Body of pancreas (tissue), 4 donors: ENCODE data around the gene TP53I13. TPM values are rescaled to one million over a fixed set of nuclear protein-coding genes. Genes with fewer than 3 reads are reported as not detected.
"Not testable (repeated sequence)": the region's sequence is repeated elsewhere in the genome, so short reads cannot be mapped to it uniquely, and the experiment has no call there.

ENCODE experiments used
- ATAC-seq: fragments of 150-250 bp; one replicate; pipeline ENCODE4 v1.9.1; 2016
- DNase-seq, 4 donors: peaks; one replicate each; pipeline ENCODE4 v3.0.0-alpha.2; 2019
- H3K27ac ChIP-seq, 4 donors: fragments of 200-600 bp; sonication (generic); 1 replicate in 3 of 4; 2 replicates in 1 of 4; pipeline versions ENCODE4 v1.5.1 to v1.6.1; 2016 to 2019; ENCODE audit warnings: mild to moderate bottlenecking in 1 of 4, mixed read lengths in 1 of 4, moderate library complexity in 1 of 4
- H3K27me3 ChIP-seq, 2 donors: fragments of 200-600 bp; sonication (generic); one replicate each; pipeline ENCODE4 v1.6.0; 2016; ENCODE audit warnings: mild to moderate bottlenecking in 1 of 2
- H3K36me3 ChIP-seq, 2 donors: fragments of 200-600 bp; sonication (generic); replicated peaks in 1 of 2; 2 replicates each; pipeline ENCODE4 v1.5.1; 2016; ENCODE audit warnings: low read depth in 2 of 2; ENCODE audit not compliant: insufficient read depth in 1 of 2
- H3K4me1 ChIP-seq: fragments of 200-600 bp; sonication (generic); one replicate; pipeline ENCODE4 v1.6.0; 2016
- H3K4me3 ChIP-seq, 2 donors: fragments of 200-600 bp; sonication (generic); 1 replicate in 1 of 2; 2 replicates in 1 of 2; pipeline ENCODE4 v1.5.1; 2016 to 2019
- H3K9me3 ChIP-seq, 3 donors: fragments of 200-600 bp; sonication (generic); 1 replicate in 2 of 3; 2 replicates in 1 of 3; pipeline ENCODE4 v1.5.1; 2016
- CTCF ChIP-seq, 7 experiments: fragments of 450-650 bp in 4 of 7; fragments of 200-600 bp in 3 of 7; sonication (generic) in 3 of 7; IDR thresholded peaks; one replicate each; pipeline ENCODE4 v1.5.1; 2016 to 2019; ENCODE audit warnings: antibody characterized with exemption in 7 of 7
- POLR2A ChIP-seq, 3 donors: fragments of 450-650 bp; IDR thresholded peaks; one replicate each; pipeline ENCODE4 v1.6.1; 2016; ENCODE audit warnings: antibody characterized with exemption in 3 of 3, mild to moderate bottlenecking in 2 of 3
- WGBS, 2 donors: methylation state at CpG; one replicate each; pipeline ENCODE4 v1.1.5; 2017; 5-methylcytosine and 5-hydroxymethylcytosine counted together
- intact Hi-C: fragments of 100-400 bp; cut with DNase I; formaldehyde crosslinking; loops from one replicate; pipeline ENCODE4 v1.15.1; 2023
- total RNA-seq, 2 donors: library from RNA; depleted of rRNA; stranded (reverse); fragments of >200 nt; gene quantifications; one replicate each; pipeline ENCODE4 v1.1.0, GENCODE V29; 2016

The TP53I13 gene
- total RNA-seq, 2 donors from 2014 or later, result 56.3 to 62.3 TPM

GRCh38 chr17:29557085-29557738 lies 11.3 kb upstream of the TP53I13 start:
- intact Hi-C loops, result no loop called here
- no peaks in the 10 kb centered on the region for H3K9me3 ChIP-seq
- no peak overlapping the region for H3K4me3 ChIP-seq
- no peak for ATAC-seq
- 87 to 92% methylated on average over 1 of the region's 1 CpG for WGBS, 2 donors
- H3K36me3 ChIP-seq, result no peaks in the 10 kb centered on the region
- no peak overlapping the region for H3K27ac ChIP-seq
- H3K27me3 ChIP-seq, result no peaks in the 10 kb centered on the region
- DNase-seq, result no peak
- peaks cover 27% of the 10 kb centered on the region for H3K4me1 ChIP-seq
- TF ChIP-seq CTCF (IDR thresholded peaks at IDR 0.05) (no peak), POLR2A (IDR thresholded peaks at IDR 0.05) (no peak)

- Histone ChIP-seq H3K4me3 (no peak overlapping the region), H3K27ac (no peak overlapping the region), H3K4me1 (peaks cover 27% of the 10 kb centered on the region), H3K36me3 (no peaks in the 10 kb centered on the region), H3K27me3 (no peaks in the 10 kb centered on the region), H3K9me3 (no peaks in the 10 kb centered on the region)
- TF ChIP-seq POLR2A (IDR thresholded peaks at IDR 0.05) (no peak), CTCF (IDR thresholded peaks at IDR 0.05) (no peak)
- ATAC-seq (no peak), DNase-seq (no peak)
- intact Hi-C loops, result no loop called here
These were observed 10.8 kb upstream of the TP53I13 start for GRCh38 chr17:29557739-29558116.

- intact Hi-C loops, H3K36me3 ChIP-seq, H3K27me3 ChIP-seq, ATAC-seq, DNase-seq, H3K9me3 ChIP-seq, H3K27ac ChIP-seq, H3K4me3 ChIP-seq: not testable (repeated sequence)
- WGBS, 2 donors, result 91 to 98% methylated on average over 5 of the region's 5 CpGs
- peaks cover 27% of the 10 kb centered on the region for H3K4me1 ChIP-seq
These were observed 10.4 kb upstream of the TP53I13 start for GRCh38 chr17:29558139-29558538.

- no peaks in the 10 kb centered on the region for H3K9me3 ChIP-seq
- H3K36me3 ChIP-seq, result no peaks in the 10 kb centered on the region
- no peak overlapping the region for H3K4me3 ChIP-seq
- H3K27me3 ChIP-seq, result no peaks in the 10 kb centered on the region
- TF ChIP-seq CTCF (IDR thresholded peaks at IDR 0.05) (no peak), POLR2A (IDR thresholded peaks at IDR 0.05) (no peak)
- intact Hi-C loops, result no loop called here
- DNase-seq (no peak), ATAC-seq (no peak)
- H3K27ac ChIP-seq, result no peak overlapping the region
- WGBS, 2 donors, result 91 to 96% methylated on average over 2 of the region's 2 CpGs
- peaks cover 34% of the 10 kb centered on the region for H3K4me1 ChIP-seq
These were observed 8.9 kb upstream of the TP53I13 start for GRCh38 chr17:29559640-29560039.

GRCh38 chr17:29560316-29560715 lies 8.2 kb upstream of the TP53I13 start:
- ATAC-seq, result no peak
- DNase-seq, result no peak
- Histone ChIP-seq H3K9me3 (no peaks in the 10 kb centered on the region), H3K36me3 (no peaks in the 10 kb centered on the region), H3K27ac (peak overlapping the region in 1 of 4 donors; percentile 42), H3K4me1 (peaks cover 34% of the 10 kb centered on the region), H3K27me3 (no peaks in the 10 kb centered on the region), H3K4me3 (no peak overlapping the region)
- TF ChIP-seq POLR2A (IDR thresholded peaks at IDR 0.05), result peak in 1 of 3 donors; percentile 7
- TF ChIP-seq CTCF (IDR thresholded peaks at IDR 0.05), result no peak
- intact Hi-C loops, result no loop called here
- 70 to 91% methylated on average over 6 of the region's 6 CpGs for WGBS, 2 donors
